HG03159 (cell line): ENCODE data around the gene ARFGAP1.
"Not testable (repeated sequence)": the region's sequence is repeated elsewhere in the genome, so short reads cannot be mapped to it uniquely, and the experiment has no call there.

ENCODE experiments used
- ATAC-seq: cut with Tn5 transposase; IDR thresholded peaks from one replicate; pipeline ENCODE4 v1.9.1; 2021; ENCODE audit warnings: mild to moderate bottlenecking, moderate library complexity; ENCODE audit not compliant: unreplicated experiment

Gene ARFGAP1

DNA sequence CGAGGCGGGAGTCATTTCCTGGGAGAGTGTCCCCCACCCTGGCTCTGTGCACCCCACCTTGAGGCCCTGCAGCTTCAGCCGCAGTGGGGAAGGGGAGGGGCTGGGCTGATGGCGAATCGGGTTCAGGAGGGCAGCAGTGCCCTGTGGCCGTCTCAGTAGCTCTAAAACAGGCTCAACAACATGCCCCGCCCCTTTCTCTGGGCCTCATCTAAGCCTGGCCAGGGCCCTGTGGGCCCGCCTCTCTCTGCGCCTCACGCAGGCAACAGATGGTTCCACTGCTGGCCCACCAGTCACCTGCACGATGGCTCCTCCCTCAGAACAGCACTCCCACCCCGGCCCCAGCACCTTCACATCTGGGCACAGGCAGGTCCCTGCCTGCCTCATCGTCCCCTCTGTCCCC is 58.3 kb downstream of the ARFGAP1 start:
- ATAC-seq: no peak

DNA sequence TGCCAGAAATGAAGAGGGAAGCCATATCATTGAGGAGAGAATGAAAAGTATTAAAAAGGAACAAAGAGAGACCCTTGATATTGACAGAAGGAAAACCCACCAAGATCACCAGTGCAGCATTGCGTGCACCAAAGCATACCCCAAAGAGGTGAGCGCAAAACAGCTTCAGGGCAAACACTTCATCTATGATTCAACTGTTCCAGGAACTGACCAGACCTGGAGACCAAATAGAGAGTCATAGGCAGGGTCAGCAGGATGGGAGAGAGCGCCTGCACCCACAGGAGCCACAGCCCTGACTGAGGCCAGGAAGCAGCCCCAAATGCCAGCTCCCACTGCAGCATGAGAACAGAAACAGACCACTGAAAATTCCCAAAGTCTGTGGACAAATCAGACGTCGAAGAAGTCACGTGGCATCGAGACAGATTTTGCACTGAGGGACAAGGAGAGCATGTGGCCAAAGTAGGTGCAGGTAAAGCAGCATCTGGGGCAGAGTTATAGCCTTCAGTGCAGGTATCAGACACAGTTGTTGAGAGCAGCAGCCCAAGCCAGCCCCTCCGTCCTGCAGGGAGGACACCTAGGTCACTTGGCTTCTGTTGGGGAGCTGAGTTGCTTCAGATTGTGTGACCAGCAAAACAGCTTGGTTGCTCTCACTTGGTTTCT is 59.3 kb downstream of the ARFGAP1 start:
- no peak for ATAC-seq

DNA sequence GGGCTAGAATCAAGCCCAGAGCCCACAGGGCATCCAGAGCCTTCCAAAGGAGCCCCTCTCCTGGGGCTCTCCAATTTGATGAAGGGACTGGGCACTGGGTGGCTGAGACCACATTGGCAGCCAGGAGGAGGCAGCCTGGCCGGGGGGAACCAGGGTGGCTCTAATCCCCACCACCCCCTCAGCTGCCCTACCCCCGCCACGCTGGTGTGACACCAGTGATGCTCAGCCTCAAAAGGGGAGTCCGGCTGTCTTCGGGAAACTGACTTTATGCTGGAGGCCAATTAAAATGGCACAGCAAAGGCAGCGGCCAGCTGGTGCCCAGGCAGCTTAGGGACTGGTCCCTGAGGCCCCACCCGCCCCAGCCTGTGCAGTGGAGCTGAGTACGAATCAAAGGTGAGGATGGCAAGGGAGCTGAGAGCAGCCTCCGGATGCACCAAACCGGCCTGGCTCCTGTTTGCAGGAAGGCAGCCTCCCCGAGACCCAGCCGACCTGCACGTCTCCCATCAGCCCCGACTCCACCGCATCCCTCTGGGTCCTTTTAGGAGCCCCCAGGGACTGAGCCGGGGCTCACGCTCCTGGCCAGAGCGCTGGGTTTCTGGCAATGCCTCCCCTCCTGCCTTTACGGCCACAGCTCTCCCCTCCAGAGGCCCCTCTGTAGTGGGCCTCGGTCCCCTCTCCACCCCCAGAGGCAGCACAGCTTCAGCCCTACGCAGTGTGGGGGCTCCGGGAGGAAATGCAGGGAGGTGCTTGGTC is 60.1 kb downstream of the ARFGAP1 start:
- no peak for ATAC-seq

DNA sequence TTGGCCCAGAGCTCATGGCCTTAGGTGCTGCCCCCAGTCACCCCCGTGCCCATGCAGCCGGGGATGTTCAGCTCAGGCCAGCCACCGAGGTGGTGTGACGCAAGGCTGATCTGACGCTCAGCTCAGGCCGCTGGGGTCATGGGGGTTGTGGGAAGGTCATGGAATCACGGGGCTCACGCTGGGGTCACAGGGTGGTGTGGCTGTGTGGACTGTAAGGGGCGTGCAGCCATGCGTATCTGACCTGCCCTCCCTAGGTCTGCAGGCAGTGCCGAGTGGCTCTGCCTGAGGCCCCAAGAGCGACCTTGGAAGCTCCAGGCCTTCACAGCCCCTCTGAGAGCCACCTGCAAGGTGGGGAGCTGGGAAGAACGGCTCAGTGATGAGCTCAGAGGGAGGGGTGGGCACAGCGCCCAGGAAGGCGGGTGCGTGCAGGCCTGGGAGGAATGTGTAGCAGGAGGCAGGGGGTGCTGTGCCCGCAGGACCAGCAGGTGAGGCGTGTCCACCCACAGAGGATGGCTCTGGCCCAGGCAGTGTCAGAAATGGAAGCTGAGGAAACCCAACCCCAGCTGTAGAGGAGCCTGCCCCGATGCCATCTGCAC is 60.7 kb downstream of the ARFGAP1 start:
- ATAC-seq: no peak

DNA sequence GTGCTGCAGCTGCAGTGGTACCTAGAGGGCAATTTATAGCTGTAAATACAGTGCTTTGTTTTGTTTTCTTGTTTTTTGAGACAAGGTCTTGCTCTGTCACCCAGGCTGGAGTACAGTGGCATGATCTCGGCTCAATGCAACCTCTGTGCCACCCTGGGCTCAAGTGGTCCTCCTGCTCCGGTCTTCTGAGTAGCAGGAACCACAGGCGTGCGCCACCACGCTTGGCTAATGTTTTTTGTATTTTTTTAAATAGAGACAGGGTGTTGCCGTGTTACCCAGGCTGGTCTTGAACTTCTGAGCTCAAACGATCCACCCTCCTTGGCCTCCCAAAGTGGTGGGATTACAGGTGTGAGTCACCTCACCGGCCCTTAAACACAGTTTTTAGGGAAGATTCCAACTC is 61.7 kb downstream of the ARFGAP1 start:
- no peak for ATAC-seq

DNA sequence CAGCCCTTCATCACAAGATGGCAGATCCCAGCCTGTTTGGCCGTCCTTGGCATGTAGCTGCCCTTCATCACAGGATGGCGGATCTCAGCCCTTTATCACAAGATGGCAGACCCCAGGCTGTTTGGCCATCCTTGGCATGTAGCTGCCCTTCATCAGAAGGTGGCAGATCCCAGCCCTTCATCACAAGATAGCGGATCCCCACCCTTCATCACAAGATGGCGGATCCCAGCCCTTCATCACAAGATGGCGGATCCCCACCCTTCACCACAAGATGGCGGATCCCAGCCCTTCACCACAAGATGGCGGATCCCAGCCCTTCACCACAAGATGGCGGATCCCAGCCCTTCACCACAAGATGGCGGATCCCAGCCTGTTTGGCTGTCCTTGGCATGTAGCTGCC is 62.4 kb downstream of the ARFGAP1 start:
- ATAC-seq: not testable (repeated sequence)

DNA sequence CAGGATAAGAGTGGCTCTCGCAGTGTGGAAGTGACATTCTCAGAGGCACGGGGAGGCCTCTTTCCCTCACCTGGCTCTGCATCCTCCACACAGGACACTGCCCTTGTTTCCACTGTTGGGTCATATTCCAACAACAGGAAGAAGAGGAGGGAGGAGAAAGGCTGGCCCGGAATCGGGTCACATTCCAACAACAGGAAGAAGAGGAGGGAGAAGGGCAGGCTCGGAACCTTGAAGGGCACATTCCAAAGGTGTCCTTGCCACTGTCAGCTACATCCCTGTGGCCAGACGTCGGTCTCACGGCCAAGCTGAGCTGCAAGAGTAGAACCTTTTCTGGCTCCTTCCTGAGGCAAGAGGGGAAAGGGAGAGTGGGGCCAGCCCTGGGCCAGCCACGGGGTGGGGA is 63.1 kb downstream of the ARFGAP1 start:
- ATAC-seq: no peak

DNA sequence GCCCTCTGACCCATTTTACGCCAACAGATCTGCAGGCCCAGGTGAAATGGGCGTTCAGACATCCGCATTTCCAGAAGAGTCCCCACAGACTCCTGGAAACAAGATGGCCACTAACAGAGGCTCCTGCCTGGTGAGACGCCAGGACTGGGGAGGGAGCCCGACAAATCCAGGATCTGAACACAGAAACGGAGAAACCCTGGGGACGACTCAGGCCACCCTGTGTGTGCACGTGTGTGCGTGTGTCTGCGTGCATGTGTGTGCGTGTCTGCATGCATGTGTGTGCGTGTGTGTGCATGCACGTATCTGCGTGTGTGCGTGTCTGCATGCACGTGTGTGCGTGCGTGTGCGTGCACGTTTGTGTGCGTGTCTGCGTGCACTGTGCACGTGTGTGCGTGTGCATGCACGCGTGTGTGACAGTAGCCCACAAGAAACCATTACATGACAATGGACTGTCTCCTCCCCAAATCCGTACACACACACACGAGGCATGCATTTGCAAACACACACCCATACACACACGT is 63.7 kb downstream of the ARFGAP1 start:
- ATAC-seq: no peak

DNA sequence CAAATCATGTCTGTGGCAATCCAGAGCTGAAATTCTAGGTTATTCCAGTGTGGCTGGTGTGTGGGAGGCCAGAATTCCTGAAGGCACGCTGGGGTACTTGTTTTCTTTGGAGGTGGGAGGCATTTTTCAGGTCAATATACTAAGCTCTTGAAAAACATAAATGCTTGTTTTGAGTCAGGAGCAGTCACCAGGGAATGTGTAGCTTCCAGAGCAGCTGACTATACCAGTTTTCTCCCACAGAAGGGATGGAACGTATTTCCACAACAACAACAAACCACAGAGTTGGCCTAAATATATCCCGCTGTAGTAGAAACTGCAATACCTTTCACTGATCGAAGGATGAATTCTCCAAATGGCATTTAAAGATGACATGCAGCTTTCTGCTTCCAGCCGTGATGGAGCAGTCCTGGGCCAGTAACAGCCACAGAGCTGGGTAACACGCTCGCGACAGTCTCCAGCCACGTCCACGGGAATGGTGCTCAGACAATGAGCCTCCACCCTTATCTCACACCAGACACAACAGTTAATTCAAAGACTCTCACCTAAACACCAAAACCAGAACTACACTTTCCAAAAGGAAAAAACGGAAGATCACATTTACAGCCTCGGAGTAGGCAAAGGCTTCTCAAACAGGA is 65.3 kb downstream of the ARFGAP1 start:
- no peak for ATAC-seq
